Measurements from ENCODE around the gene RRP9.

Gene RRP9

DNA sequence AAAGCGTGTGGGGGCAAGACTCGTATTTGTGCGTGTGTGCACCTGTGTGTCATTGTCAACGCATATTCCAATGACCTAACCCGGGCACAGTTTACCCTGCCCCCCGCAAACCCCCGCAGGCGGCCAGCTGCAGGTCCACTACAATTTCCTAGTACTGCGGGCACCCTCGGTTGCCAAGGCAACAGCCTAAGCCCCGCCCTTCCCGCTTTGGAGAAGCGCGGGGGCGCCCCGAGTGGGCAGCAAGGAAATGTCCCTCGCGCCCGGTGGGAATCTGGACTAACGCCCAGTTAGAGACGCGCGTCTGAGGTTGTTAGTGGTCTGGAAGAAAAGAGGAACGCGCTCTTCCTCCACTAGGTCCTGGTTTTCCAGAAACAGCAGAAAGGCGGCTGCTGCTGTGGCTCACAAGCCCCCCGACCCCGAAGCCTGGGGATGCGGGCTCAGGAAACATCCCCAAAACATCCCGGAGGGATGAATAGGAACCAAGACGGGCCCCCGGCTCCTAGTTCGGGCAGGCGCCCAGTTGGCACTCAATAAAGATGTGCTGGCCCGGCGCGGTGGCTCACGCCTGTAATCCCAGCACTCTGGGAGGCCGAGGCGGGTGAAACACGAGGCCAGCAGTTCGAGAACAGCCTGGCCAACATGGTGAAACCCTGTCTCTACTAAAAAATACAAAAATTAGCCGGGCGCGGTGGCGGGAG is 34.3 kb upstream of the RRP9 start:
- TF ChIP-seq ZBTB7A (IDR thresholded peaks at IDR 0.05; ENCODE audit: low read depth): no peak
- peak; percentile 69 for TF ChIP-seq EGR1 (IDR thresholded peaks at IDR 0.05)
- TF ChIP-seq RAD21 (IDR thresholded peaks at IDR 0.05; ENCODE audit: low read depth): peak; percentile 16; the same call in 1 of the 2 replicates

DNA sequence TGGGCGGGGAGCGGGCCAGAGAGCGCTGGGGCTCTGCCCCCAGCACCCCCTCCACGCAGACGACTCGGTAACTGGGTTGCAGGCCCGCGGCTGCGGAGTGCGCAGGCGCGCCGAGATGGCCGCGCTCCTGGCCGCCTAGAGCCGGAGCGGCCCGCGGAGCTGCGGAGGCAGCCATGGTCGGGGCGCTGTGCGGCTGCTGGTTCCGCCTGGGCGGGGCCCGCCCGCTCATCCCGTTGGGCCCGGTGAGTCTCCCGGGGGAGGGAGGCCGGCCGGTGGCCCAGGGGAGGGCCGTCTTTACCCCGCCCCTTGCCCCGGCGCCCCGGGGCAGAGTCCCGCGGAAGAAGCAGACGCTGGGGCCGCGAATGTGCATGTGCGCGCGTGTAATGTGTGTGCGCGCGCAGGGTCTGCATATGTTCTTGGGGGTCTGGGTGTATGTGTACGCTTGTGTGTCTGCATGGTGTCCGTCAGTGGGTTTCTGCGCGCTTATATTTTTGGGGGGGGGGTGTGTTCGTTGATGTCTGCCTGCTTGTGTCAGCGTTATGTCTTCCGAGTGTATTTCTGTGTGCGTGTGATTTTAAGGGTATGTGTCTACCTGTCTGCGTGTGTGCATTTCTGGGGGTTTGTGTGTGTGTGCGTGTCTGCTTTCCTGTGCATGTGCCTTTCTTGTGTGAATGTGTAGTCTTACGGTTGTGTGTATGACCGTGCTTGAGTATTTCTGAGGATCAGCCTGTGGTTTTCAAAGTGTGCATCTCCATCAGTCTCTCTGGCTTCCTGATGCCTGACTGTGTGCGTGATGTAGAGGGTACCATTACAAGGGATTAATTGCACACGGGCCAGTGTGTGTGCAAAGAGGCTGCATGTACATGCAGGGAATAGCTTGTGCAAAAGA is 33.5 kb upstream of the RRP9 start, which contains the start of gene ABHD14A:
Gene ABHD14A (plus strand): TSS at position 102 of the 889 bp plus-strand sequence. CDS start 72 bp downstream, at position 174.
- TF ChIP-seq, protein P1, sequence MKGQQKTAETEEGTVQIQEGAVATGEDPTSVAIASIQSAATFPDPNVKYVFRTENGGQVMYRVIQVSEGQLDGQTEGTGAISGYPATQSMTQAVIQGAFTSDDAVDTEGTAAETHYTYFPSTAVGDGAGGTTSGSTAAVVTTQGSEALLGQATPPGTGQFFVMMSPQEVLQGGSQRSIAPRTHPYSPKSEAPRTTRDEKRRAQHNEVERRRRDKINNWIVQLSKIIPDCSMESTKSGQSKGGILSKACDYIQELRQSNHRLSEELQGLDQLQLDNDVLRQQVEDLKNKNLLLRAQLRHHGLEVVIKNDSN (IDR thresholded peaks at IDR 0.05): no peak
- TF ChIP-seq TCF12 (IDR thresholded peaks at IDR 0.05; ENCODE audit: low read depth) (no peak), YY1 (IDR thresholded peaks at IDR 0.05; ENCODE audit: low read depth) (peak; percentile 86), ZBTB7A (IDR thresholded peaks at IDR 0.05; ENCODE audit: low read depth) (0 out of 2 replicates have a peak, but pooled peaks have one; percentile 33), CEBPB (IDR thresholded peaks at IDR 0.05) (no peak), EGR1 (IDR thresholded peaks at IDR 0.05) (no peak; the same call in 1 of the 2 replicates), EP300 (IDR thresholded peaks at IDR 0.05; ENCODE audit: borderline replicate concordance) (peak; percentile 39; the same call in 1 of the 2 replicates)
- TF ChIP-seq, protein P2, sequence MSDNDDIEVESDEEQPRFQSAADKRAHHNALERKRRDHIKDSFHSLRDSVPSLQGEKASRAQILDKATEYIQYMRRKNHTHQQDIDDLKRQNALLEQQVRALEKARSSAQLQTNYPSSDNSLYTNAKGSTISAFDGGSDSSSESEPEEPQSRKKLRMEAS (IDR thresholded peaks at IDR 0.05): peak; percentile 66; the same call in 1 of the 2 replicates

DNA sequence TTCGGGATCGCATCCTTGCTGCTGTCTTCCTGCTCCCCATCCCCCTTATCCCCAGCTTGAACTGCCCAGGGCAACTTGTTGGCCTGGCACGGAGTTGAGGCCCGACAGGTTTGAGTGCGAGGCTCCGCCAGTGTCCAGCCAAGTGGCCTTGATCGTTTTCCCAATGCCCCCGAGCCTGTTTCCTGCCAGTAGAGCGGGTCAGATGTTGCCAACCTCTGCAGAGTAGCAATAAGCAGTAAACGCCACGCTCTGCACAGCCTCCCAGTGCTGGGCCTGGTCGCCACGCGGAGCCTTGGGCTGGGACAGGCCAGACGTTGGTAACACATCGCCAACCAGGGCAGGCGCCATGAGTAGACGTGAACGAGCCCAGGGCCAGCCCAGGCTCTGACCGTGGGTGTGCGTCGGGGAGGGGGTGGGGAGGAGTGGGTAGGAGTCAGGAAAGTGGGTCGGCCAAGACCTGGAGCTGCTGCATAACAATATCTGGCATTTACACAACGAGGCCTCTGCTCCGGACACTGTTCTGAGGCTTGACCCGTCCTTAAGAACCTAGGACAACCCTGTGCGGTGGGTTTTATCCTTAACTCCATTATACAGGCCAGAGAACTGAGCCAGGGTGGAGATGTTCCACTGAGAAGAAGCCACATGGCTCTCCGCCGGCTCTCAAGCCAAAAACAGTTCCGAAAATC is 32.7 kb upstream of the RRP9 start:
- no peak for TF ChIP-seq TAF1 (IDR thresholded peaks at IDR 0.05; ENCODE audit: low read depth)
- TF ChIP-seq YY1 (IDR thresholded peaks at IDR 0.05; ENCODE audit: low read depth): 0 out of 2 replicates have a peak, but pooled peaks have one; percentile 17

DNA sequence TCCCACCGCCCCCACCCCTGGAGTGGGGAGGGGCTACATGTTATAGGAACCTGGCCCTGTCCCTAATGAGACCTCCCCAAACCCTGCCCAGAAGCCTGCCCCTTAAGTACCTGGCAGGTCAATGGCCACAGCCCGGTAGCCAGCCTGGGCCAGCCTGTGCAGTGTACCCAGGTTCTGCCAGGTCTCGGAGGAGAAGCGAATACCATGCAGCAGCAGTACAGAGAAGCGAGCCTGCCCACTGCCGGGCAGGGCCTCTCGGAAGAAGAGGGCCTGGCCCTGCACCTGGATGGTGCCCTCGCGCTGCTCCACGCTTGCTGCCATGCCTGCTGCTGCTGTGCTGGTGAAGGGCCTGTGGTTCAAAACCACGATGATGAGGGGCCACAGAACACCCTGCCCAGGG is 29.6 kb upstream of the RRP9 start:
- no peak for TF ChIP-seq YY1 (IDR thresholded peaks at IDR 0.05; ENCODE audit: low read depth)
- TF ChIP-seq EGR1 (IDR thresholded peaks at IDR 0.05): no peak
- TF ChIP-seq, protein P3, sequence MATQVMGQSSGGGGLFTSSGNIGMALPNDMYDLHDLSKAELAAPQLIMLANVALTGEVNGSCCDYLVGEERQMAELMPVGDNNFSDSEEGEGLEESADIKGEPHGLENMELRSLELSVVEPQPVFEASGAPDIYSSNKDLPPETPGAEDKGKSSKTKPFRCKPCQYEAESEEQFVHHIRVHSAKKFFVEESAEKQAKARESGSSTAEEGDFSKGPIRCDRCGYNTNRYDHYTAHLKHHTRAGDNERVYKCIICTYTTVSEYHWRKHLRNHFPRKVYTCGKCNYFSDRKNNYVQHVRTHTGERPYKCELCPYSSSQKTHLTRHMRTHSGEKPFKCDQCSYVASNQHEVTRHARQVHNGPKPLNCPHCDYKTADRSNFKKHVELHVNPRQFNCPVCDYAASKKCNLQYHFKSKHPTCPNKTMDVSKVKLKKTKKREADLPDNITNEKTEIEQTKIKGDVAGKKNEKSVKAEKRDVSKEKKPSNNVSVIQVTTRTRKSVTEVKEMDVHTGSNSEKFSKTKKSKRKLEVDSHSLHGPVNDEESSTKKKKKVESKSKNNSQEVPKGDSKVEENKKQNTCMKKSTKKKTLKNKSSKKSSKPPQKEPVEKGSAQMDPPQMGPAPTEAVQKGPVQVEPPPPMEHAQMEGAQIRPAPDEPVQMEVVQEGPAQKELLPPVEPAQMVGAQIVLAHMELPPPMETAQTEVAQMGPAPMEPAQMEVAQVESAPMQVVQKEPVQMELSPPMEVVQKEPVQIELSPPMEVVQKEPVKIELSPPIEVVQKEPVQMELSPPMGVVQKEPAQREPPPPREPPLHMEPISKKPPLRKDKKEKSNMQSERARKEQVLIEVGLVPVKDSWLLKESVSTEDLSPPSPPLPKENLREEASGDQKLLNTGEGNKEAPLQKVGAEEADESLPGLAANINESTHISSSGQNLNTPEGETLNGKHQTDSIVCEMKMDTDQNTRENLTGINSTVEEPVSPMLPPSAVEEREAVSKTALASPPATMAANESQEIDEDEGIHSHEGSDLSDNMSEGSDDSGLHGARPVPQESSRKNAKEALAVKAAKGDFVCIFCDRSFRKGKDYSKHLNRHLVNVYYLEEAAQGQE (IDR thresholded peaks at IDR 0.05; ENCODE audit: low read depth): no peak
- TF ChIP-seq FOXM1 (IDR thresholded peaks at IDR 0.05; ENCODE audit: borderline replicate concordance, low read depth): no peak
- no peak for TF ChIP-seq NFIC (IDR thresholded peaks at IDR 0.05)
- no peak for TF ChIP-seq TAF1 (IDR thresholded peaks at IDR 0.05; ENCODE audit: low read depth)
- TF ChIP-seq, protein P1 (IDR thresholded peaks at IDR 0.05): no peak
- TF ChIP-seq, protein P2 (IDR thresholded peaks at IDR 0.05): no peak
- TF ChIP-seq RAD21 (IDR thresholded peaks at IDR 0.05; ENCODE audit: low read depth): no peak
- TF ChIP-seq TCF12 (IDR thresholded peaks at IDR 0.05; ENCODE audit: low read depth): no peak
- no peak for TF ChIP-seq CEBPB (IDR thresholded peaks at IDR 0.05)
- TF ChIP-seq CREB1 (IDR thresholded peaks at IDR 0.05; ENCODE audit: low read depth): no peak
- TF ChIP-seq TEAD4 (IDR thresholded peaks at IDR 0.05): no peak

DNA sequence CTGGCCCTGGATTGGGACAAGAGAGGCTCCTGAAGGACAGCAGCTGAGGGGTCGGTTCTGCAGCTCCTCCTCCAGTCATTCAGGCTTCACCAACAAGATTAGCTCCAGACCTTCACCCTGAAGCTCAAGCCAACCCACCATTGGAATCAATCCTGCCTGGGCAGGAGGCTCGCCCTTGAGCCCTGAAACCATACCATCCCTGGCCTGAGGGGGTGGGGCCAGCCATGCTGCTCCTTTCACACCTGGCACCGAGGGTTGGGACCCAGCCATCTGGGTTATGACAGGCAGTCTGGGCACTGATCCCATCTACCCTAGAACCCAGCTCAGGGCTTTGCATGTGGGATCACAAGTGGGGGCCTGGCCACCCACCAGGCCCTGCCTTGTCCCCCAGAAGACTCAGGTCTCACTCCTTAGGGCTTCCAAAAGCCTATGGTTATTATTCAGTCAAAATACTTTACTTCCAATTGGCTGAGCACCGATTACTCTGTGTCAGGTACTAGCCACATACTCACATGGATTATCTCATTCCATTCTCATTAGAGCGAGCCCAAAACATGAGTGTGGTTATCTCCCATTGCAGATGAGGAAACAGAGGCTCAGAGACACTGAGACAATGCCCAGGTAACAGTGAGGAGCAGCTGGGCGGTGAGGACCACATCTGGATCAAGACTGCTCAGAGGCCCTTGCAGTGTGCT is 29.0 kb upstream of the RRP9 start:
- TF ChIP-seq EP300 (IDR thresholded peaks at IDR 0.05; ENCODE audit: borderline replicate concordance): no peak
- TF ChIP-seq, protein P1 (IDR thresholded peaks at IDR 0.05): no peak
- TF ChIP-seq TAF1 (IDR thresholded peaks at IDR 0.05; ENCODE audit: low read depth): no peak
- TF ChIP-seq, protein P3 (IDR thresholded peaks at IDR 0.05; ENCODE audit: low read depth): no peak
- TF ChIP-seq RAD21 (IDR thresholded peaks at IDR 0.05; ENCODE audit: low read depth): no peak
- no peak for TF ChIP-seq ZBTB7A (IDR thresholded peaks at IDR 0.05; ENCODE audit: low read depth)
- TF ChIP-seq EGR1 (IDR thresholded peaks at IDR 0.05): no peak
- no peak for TF ChIP-seq CEBPB (IDR thresholded peaks at IDR 0.05)
- TF ChIP-seq TCF12 (IDR thresholded peaks at IDR 0.05; ENCODE audit: low read depth): no peak
- TF ChIP-seq TEAD4 (IDR thresholded peaks at IDR 0.05): no peak
- no peak for TF ChIP-seq FOXM1 (IDR thresholded peaks at IDR 0.05; ENCODE audit: borderline replicate concordance, low read depth)
- TF ChIP-seq NFIC (IDR thresholded peaks at IDR 0.05): no peak
- TF ChIP-seq YY1 (IDR thresholded peaks at IDR 0.05; ENCODE audit: low read depth): no peak
- TF ChIP-seq, protein P2 (IDR thresholded peaks at IDR 0.05): no peak
- no peak for TF ChIP-seq CREB1 (IDR thresholded peaks at IDR 0.05; ENCODE audit: low read depth)
